Measurements from ENCODE around the gene UBAC2.

UBAC2 gene

GRCh38 chr13:99308471-99309087 is 107.9 kb downstream of the UBAC2 start:
- DNase-seq (ENCODE audit: low read depth in 2 of 2, low spot score in 1 of 2): no peak

GRCh38 chr13:99310382-99311031 is 109.9 kb downstream of the UBAC2 start:
- no peak for DNase-seq (ENCODE audit: low read depth in 2 of 2, low spot score in 1 of 2)

- DNase-seq (ENCODE audit: low read depth in 2 of 2, low spot score in 1 of 2): no peak
Observed at GRCh38 chr13:99311137-99311536, 110.5 kb downstream of the UBAC2 start.

GRCh38 chr13:99311748-99312492 is 111.3 kb downstream of the UBAC2 start:
- no peak for DNase-seq (ENCODE audit: low read depth in 2 of 2, low spot score in 1 of 2)

GRCh38 chr13:99312493-99312883 is 111.8 kb downstream of the UBAC2 start:
- DNase-seq (ENCODE audit: low read depth in 2 of 2, low spot score in 1 of 2): no peak

- no peak for DNase-seq (ENCODE audit: low read depth in 2 of 2, low spot score in 1 of 2)
Observed at GRCh38 chr13:99313501-99313900, 112.8 kb downstream of the UBAC2 start.

GRCh38 chr13:99313941-99314340 is 113.3 kb downstream of the UBAC2 start:
- DNase-seq (ENCODE audit: low read depth in 2 of 2, low spot score in 1 of 2): no peak

GRCh38 chr13:99314640-99315176 is 114.1 kb downstream of the UBAC2 start:
- peak in 1 of 2 donors; percentile 47 for DNase-seq (ENCODE audit: low read depth in 2 of 2, low spot score in 1 of 2)

GRCh38 chr13:99315186-99315585 is 114.5 kb downstream of the UBAC2 start:
- no peak for DNase-seq (ENCODE audit: low read depth in 2 of 2, low spot score in 1 of 2)

- DNase-seq (ENCODE audit: low read depth in 2 of 2, low spot score in 1 of 2): no peak
Observed at GRCh38 chr13:99316224-99316623, 115.6 kb downstream of the UBAC2 start.

GRCh38 chr13:99316657-99317256 is 116.1 kb downstream of the UBAC2 start:
- no peak for DNase-seq (ENCODE audit: low read depth in 2 of 2, low spot score in 1 of 2)

- no peak for DNase-seq (ENCODE audit: low read depth in 2 of 2, low spot score in 1 of 2)
Observed at GRCh38 chr13:99320693-99321481, 120.2 kb downstream of the UBAC2 start.

GRCh38 chr13:99321709-99322108 is 121.1 kb downstream of the UBAC2 start:
- no peak for DNase-seq (ENCODE audit: low read depth in 2 of 2, low spot score in 1 of 2)

- DNase-seq (ENCODE audit: low read depth in 2 of 2, low spot score in 1 of 2): no peak
Observed at GRCh38 chr13:99322297-99323103, 121.8 kb downstream of the UBAC2 start.

- no peak for DNase-seq (ENCODE audit: low read depth in 2 of 2, low spot score in 1 of 2)
Observed at GRCh38 chr13:99323488-99323887, 122.8 kb downstream of the UBAC2 start.

- DNase-seq (ENCODE audit: low read depth in 2 of 2, low spot score in 1 of 2): no peak
Observed at GRCh38 chr13:99326012-99326411, 125.4 kb downstream of the UBAC2 start.

- no peak for DNase-seq (ENCODE audit: low read depth in 2 of 2, low spot score in 1 of 2)
Observed at GRCh38 chr13:99327126-99327525, 126.5 kb downstream of the UBAC2 start.

GRCh38 chr13:99327761-99328160 is 127.1 kb downstream of the UBAC2 start:
- DNase-seq (ENCODE audit: low read depth in 2 of 2, low spot score in 1 of 2): no peak

- DNase-seq (ENCODE audit: low read depth in 2 of 2, low spot score in 1 of 2): no peak
Observed at GRCh38 chr13:99329477-99329876, 128.8 kb downstream of the UBAC2 start.

- DNase-seq (ENCODE audit: low read depth in 2 of 2, low spot score in 1 of 2): no peak
Observed at GRCh38 chr13:99330942-99331341, 130.3 kb downstream of the UBAC2 start.
